Activated CD8-positive, alpha-beta memory T cell treated with anti-CD3 and anti-CD28 coated beads for 36 hours (primary cell): ENCODE measurements around the gene ACOT8. TPM values are rescaled to one million over a fixed set of nuclear protein-coding genes. Genes with fewer than 3 reads are reported as not detected.
"Not testable (repeated sequence)": the region's sequence is repeated elsewhere in the genome, so short reads cannot be mapped to it uniquely, and the experiment has no call there.

Experiments used
- CTCF ChIA-PET: fragments of 350-600 bp; sonication (Branson Sonifier 250); formaldehyde crosslinking; loops from one replicate; lab custom pipeline; 2021; ENCODE audit warnings: antibody characterized with exemption; lab: Charles Lee
- POLR2A ChIA-PET: fragments of 350-600 bp; sonication (Branson Sonifier 250); formaldehyde crosslinking; loops from one replicate; lab custom pipeline; 2021; ENCODE audit warnings: antibody characterized with exemption; lab: Charles Lee
- total RNA-seq, 2 experiments: library from RNA; stranded (reverse); gene quantifications; one replicate each; pipeline ENCODE4 v1.2.3, GENCODE V29; 2021

ACOT8 gene
- total RNA-seq, 2 experiments from 2014 or later = 24.0 TPM

GRCh38 chr20:45890985-45891983, 34.1 kb upstream of the ACOT8 start, which contains the start of the genes CTSA and NEURL2:
Gene CTSA, plus strand, starts transcription at chr20:45891335. Its CDS starts 234 bp downstream, at chr20:45891569.
Gene NEURL2, minus strand, starts transcription at chr20:45891208. Its CDS starts 217 bp downstream, at chr20:45890991.
- ChIA-PET POLR2A (interaction anchor here (0.6 to 2.3 kb wide), 6 partner anchors 10 to 79 kb away, joined by 3 to 10 read pairs (median 5); partner anchors contain the start of genes PCIF1, PLTP and ZSWIM1), CTCF (interaction anchor here (1.0 to 3.0 kb wide), 5 partner anchors 10 to 92 kb away, joined by 4 to 16 read pairs (median 4); partner anchors contain the start of gene ZSWIM1)

DNA sequence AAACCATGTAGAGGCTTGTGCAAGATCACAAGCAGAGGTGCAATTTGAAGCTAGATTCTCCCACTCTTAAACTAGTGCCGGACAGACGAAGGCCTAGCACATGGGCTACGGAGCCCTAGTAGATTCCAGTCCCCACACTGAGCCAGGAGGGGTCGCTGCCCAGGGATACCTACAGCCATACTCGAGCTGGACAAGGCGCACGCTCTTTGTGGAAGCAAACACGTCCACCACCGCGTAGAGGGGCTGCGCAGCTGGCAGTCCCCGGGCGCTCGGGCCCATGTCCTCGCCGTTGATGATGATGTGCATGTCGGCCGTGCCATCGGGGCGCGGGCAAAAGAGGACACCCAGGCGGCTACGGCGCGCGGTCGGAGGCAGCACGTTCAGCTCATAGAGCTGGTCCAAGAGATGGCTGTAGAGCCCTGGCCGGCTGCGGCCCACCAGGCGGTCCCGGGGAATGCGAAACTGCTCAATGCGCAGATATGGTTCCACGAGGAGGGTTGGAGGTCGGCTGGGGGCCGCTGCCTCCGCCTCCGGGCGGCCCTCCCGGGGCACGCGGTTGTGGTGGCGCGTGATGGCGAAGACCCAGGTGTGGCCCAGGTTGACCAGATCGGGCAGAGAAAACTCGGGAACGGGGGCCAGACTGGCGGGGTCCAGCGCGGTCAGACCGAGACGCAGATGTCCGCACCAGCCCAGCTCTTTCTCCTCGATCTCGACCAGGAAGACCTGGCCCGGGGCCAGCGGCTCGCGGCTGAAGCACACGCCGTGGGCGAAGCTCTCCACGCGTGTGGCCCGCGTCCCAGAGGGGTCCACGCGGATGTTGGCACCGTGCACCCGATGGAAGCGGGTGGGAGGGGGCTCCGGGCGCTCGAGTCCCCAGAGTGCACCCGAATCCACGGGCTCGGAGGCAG, 33.1 kb upstream of the ACOT8 start:
- ChIA-PET CTCF (interaction anchor here (0.7 to 3.0 kb wide), 6 partner anchors 8 to 91 kb away, joined by 3 to 16 read pairs (median 4); partner anchors contain the start of gene ZSWIM1), POLR2A (interaction anchor here (0.9 to 2.3 kb wide), 5 partner anchors 9 to 77 kb away, joined by 3 to 10 read pairs (median 5); partner anchors contain the start of genes PCIF1, PLTP and ZSWIM1)

GRCh38 chr20:45888681-45889080, 31.5 kb upstream of the ACOT8 start:
- CTCF ChIA-PET = interaction anchor here (0.9 to 3.0 kb wide), 2 partner anchors 75 to 82 kb away, joined by 3 to 16 read pairs; no protein-coding TSS in a partner anchor

GRCh38 chr20:45887346-45887715, 30.1 kb upstream of the ACOT8 start, which contains the start of gene SPATA25:
Gene SPATA25, minus strand, starts transcription at chr20:45887622. Its CDS starts 32 bp downstream, at chr20:45887590.
- ChIA-PET CTCF (no interaction called here), POLR2A (no interaction called here)

More at GRCh38 chr20:45888681-45889080, 31.5 kb upstream of the ACOT8 start:
- POLR2A ChIA-PET = no interaction called here

DNA sequence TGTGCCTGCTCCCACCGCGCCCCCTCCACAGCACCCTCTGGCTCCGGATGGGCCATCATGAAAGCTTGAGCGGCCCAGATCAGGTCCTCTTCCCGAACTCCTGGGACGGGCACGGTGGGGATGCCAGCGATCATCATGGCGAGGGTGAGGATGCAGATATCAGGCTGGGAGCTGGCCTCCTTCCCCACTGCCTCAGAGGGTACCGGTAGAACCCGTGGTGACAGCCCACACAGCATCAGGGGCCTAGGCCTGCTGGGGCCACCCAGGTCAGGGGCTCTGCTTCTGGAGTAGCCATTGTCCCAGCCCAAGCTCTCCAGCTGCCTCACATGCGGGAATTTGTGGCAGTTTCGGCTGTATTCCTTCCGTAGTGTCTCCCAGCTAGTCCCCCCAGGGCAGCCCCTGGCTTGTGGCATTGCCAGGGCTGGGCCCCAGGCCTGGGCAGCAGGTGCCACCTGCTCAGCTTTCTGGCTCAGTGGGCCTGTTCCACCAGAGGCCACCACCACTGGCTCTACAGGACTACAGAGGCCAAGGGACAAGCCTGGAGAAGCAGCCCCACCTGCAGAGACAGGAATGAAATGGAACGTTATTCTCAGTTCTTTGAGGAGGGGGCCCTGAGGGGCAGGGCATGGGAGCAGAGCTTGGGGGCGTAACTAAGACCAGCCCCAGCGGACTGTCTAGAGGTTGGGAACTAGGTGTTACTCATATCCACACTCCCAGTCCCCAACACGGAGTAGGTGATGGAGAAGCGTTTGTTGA, 29.6 kb upstream of the ACOT8 start:
- CTCF ChIA-PET = interaction anchor here (1.1 kb wide), 1 partner anchor 25 kb away, joined by 3 read pairs; the partner anchor contains the start of gene PLTP
- POLR2A ChIA-PET = no interaction called here

DNA sequence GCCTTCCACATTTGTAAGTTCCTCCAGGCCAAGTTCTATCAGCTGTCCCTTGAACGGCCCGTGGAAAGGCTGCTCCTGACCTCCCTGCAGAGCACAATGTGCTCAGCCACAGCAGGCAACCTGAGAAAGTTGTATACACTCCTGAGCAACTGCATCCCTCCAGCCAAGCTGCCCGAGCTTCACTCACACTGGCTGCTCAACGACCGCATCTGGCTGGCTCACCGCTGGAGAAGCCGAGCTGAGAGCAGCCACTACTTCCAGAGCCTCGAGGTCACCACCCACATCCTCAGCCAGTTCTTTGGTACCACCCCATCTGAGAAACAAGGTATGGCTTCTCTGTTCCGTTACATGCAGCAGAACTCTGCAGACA, 25.9 kb upstream of the ACOT8 start:
- ChIA-PET CTCF (interaction anchor here (1.4 kb wide), 1 partner anchor 21 kb away, joined by 4 read pairs; no protein-coding TSS in a partner anchor), POLR2A (interaction anchor here (1.3 kb wide), 1 partner anchor 51 kb away, joined by 3 read pairs; no protein-coding TSS in a partner anchor)

DNA sequence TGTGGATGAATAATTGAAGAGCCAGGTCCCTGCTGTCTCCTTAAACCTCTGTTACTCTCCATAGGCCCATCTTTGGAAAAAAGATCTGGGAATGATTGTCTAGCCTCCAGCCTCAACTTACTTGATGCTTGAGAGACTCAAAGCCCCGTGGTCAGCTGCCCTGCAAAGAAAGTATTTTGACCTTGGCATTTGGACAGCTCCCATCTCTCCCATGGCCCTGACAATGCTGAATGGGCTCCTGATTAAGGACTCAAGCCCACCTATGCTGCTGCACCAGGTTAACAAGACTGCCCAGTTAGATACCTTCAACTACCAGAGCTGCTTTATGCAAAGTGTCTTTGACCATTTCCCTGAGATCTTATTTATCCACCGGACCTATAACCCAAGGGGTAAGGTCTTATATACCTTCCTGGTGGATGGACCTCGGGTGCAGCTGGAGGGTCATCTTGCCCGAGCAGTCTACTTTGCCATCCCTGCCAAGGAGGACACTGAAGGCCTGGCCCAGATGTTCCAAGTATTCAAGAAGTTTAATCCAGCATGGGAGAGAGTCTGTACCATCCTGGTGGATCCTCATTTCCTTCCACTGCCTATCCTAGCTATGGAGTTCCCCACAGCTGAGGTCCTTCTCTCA, 25.4 kb upstream of the ACOT8 start:
- POLR2A ChIA-PET = interaction anchor here (1.3 kb wide), 1 partner anchor 51 kb away, joined by 3 read pairs; no protein-coding TSS in a partner anchor

DNA sequence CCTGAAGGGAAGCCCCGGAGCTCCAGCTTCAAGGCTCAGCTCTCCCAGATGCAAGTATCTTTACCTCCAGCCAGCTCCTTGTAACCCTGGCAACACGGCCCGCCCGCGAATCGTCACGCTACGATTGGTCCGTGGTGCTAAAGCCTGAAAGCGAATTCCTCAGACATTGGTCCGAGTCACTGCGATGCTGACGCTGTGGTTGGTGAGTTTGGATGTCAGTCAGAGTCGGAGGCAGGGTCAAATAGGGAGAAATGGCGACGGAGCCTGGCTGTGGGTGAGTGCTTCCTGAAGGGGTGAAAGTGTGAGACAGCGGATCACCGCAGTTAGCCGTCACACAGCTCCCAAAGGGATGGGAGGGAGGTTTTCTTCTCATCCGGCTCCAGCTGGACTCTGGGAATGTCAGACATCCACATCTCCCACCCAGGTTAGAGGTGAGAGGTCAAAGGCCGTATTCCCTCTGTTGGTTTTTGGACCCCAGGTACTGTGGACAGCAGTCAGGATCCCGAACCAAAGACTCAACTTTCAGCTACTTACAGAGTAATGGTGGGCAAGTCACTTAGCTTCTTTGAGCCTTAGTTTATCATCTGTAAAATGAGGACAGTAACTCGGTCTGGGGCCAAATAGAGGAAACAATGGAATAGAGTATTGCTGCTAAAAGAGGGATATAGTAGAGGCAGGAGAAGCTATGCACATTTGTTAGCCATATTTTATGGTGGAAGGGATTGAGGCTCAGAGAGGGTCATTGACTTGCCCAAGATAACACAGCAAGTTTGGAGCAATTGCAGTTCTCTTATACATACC, 24.0 kb upstream of the ACOT8 start, which contains the start of gene ZSWIM1:
TSS of gene ZSWIM1 (plus strand) at position 240 of the 801 bp plus-strand sequence. CDS start 1,366 bp downstream, outside the sequence.
- CTCF ChIA-PET = interaction anchor here (1.0 to 2.4 kb wide), 6 partner anchors 9 to 91 kb away, joined by 3 to 10 read pairs (median 3); partner anchors contain the start of genes ACOT8 and ZSWIM3
- POLR2A ChIA-PET = interaction anchor here (0.6 to 2.4 kb wide), 5 partner anchors 9 to 90 kb away, joined by 3 to 15 read pairs (median 5); partner anchors contain the start of genes ACOT8, CTSA, NEURL2 and ZSWIM3

More for the DNA sequence above, 25.4 kb upstream of the ACOT8 start:
- CTCF ChIA-PET = interaction anchor here (1.4 to 2.4 kb wide), 3 partner anchors 7 to 90 kb away, joined by 3 to 10 read pairs (median 4); no protein-coding TSS in a partner anchor

DNA sequence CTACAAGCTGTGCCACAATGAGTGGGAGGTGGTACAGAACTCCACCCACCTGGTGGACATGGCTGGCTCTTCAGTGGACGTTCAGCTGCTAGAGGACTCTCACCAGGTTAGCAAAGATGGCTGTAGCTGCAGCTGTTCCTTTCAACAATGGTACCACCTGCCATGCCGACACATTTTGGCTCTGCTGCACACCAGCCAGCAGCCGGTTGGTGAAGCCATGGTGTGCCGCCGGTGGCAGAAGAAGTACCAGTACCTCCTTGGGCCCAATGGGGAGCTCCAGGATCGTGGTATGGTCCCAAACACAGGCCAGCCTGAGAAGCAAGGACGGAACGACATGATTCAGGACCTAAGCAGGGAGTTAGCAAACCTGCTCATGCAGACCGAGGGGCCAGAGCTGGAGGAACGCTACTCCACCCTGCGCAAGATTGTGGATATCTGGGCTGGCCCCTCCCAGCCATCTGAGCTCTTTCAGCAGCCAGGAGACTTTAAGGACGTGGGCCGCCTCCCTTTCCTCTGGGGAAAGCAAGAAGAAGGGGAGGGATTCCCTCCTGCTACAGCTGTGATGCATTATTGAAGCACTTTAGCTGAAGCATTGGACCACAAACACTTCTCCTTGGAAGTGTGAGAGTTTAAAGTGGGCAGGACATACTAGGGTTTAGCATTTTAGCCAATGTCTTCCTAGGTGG, 21.0 kb upstream of the ACOT8 start:
- ChIA-PET CTCF (no interaction called here), POLR2A (no interaction called here)

DNA sequence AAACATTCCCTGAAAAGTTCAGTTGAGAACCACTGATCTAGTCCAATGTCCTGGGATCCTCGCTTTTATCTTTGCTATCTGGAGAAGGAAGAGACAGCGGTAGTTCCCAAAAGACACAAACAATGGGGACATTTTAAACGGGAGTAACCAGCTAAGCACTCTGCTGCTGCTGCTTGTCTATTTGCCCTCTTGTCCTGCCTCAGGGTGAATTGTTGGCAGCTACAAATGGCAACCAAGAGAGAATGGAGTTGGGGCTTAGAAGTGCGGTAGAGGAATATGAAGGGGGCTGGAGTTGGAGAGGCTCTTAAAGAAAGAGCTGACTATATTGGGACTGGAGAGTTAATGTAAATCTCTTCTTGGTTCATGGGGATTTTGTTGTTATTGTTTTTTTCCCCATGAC, 17.4 kb upstream of the ACOT8 start:
- POLR2A ChIA-PET = no interaction called here
- CTCF ChIA-PET = interaction anchor here (0.6 kb wide), 1 partner anchor 95 kb away, joined by 3 read pairs; no protein-coding TSS in a partner anchor

DNA sequence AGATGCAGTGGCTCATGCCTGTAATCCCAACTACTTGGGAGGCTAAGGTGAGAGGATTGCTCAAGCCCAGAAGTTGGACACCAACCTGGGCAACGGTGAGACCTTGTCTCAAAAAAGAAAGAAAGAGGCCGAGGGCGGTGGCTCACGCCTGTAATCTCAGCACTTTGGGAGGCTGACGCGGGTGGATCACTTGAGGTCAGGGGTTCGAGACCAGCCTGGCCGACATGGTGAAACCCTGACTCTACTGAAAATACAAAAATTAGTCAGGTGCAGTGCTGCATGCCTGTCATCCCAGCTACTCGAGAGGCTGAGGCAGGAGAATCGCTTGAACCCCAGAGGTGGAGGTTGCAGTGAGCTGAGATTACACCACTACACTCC, 16.9 kb upstream of the ACOT8 start:
- CTCF ChIA-PET, POLR2A ChIA-PET: not testable (repeated sequence)

DNA sequence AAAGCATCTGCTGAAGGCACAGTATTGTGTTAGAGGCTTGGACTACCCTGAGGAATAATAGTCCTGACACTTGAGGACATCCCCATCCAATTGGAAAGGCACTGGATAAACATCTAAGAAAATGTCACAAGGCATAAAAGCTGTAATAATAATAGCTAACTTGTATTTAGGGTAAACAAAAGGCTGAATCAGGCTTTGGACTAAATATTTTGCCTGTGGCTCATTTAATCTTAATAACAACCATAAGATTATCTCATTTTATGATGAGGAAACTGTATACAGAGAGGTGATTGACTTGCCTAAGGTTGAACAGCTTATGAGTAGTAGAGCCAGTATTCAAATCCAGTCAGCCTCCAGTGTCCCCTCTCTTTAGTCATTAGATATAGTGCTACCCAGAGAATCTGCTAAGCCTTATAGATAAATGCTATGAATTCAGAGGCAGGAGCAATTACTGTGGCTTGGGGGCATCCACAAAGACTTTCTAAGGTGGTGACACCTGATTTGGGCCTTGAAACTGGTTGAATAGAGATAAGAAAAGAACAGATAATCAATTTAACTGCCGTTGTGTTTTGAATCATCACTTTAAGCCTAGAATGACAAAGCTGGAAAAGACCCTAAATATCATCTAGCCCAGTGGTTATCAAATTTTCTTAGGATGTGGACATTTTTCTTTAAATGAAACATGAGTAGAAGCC, 16.4 kb upstream of the ACOT8 start:
- CTCF ChIA-PET = no interaction called here
- POLR2A ChIA-PET = no interaction called here

- ChIA-PET CTCF (interaction anchor here (0.6 kb wide), 1 partner anchor 56 kb away, joined by 3 read pairs; no protein-coding TSS in a partner anchor), POLR2A (no interaction called here)
These were observed 15.4 kb upstream of the ACOT8 start for GRCh38 chr20:45872626-45873025.

GRCh38 chr20:45867819-45868176, 10.6 kb upstream of the ACOT8 start:
- CTCF ChIA-PET = no interaction called here
- POLR2A ChIA-PET = no interaction called here
